HCT116 (cell line): Measurements from ENCODE around the gene LOXL1. TPM values are rescaled to one million over a fixed set of nuclear protein-coding genes. Genes with fewer than 3 reads are reported as not detected.

Source experiments
- ATAC-seq: fragments of 200-7000 bp; cut with Tn5 transposase; 2 replicates; pipeline ENCODE4 v1.9.1; 2020; ENCODE audit warnings: mild to moderate bottlenecking, moderate library complexity
- BruUV-seq: library from RNA; stranded (reverse); fragments of 400-500 nt; replicated peaks from 2 replicates; lab custom pipeline; 2021; lab: Mats Ljungman, UMichigan
- CTCF ChIA-PET: fragments of 300-600 bp; sonication (Branson Sonifier 250); formaldehyde crosslinking; loops from one replicate; lab custom pipeline; 2021; ENCODE audit warnings: antibody characterized with exemption; lab: Charles Lee
- POLR2A ChIA-PET: fragments of 300-600, 350-600 bp; sonication (Branson Sonifier 250); formaldehyde crosslinking; loops from one replicate; lab custom pipeline; 2021; ENCODE audit warnings: antibody characterized with exemption; lab: Charles Lee
- RAD21 ChIA-PET, 2 experiments: fragments of 300-600 bp; sonication (Branson Sonifier 250); formaldehyde crosslinking; loops; one replicate each; lab custom pipeline; 2023; ENCODE audit warnings: low total read pairs in 2 of 2; ENCODE audit not compliant: uncharacterized antibody in 2 of 2, unreplicated experiment in 2 of 2, low non-redundant PET in 1 of 2; lab: Charles Lee
- DNase-seq: peaks from one replicate; pipeline ENCODE4 v3.0.0-alpha.2; 2010; ENCODE audit warnings: low read depth, low spot score
- H2AFZ ChIP-seq: fragments of 200-600 bp; shearing (Covaris generic), sonication (generic); 2 replicates; pipeline ENCODE4 v1.6.1; 2017; ENCODE audit warnings: low read depth, mixed run types, mixed read lengths, antibody characterized with exemption, low read length; ENCODE audit not compliant: poor library complexity, severe bottlenecking
- H3K27ac ChIP-seq: 2 replicates; pipeline ENCODE4 v1.5.1; 2012; ENCODE audit warnings: low read depth, low read length
- H3K27me3 ChIP-seq: fragments of 200-600 bp; sonication (generic); 2 replicates; pipeline ENCODE4 v1.6.1; 2016; ENCODE audit warnings: mixed run types, low read length, mixed read lengths; ENCODE audit not compliant: insufficient read depth
- H3K36me3 ChIP-seq, 2 experiments: fragments of 200-500 bp in 1 of 2; fragments of 200-600 bp in 1 of 2; sonication (Bioruptor generic) in 1 of 2; sonication (generic) in 1 of 2; 2 replicates each; pipeline versions ENCODE4 v1.5.1 to v1.6.1; 2014 to 2016; ENCODE audit warnings: low read length in 2 of 2, inconsistent platforms in 1 of 2, mixed read lengths in 1 of 2, mixed run types in 1 of 2; ENCODE audit not compliant: insufficient read depth in 2 of 2, control insufficient read depth in 1 of 2
- H3K4me1 ChIP-seq, 2 experiments: fragments of 200-600 bp in 1 of 2; sonication (generic) in 1 of 2; 2 replicates each; pipeline versions ENCODE4 v1.5.1 to v1.6.1; 2012 to 2017; ENCODE audit warnings: low read length in 2 of 2, inconsistent platforms in 1 of 2, mild to moderate bottlenecking in 1 of 2, mixed read lengths in 1 of 2, mixed run types in 1 of 2, moderate library complexity in 1 of 2; ENCODE audit not compliant: insufficient read depth in 2 of 2, control insufficient read depth in 1 of 2
- H3K4me2 ChIP-seq: fragments of 200-600 bp; sonication (generic); 2 replicates; pipeline ENCODE4 v1.6.1; 2017; ENCODE audit warnings: mixed run types, low read length, mixed read lengths
- H3K4me3 ChIP-seq, 2 experiments: fragments of 200-600 bp in 1 of 2; sonication (generic) in 1 of 2; replicated peaks in 1 of 2; 2 replicates each; pipeline ENCODE4 v1.5.1; 2011 to 2016; ENCODE audit warnings: low read length in 2 of 2, control low read depth in 1 of 2, low read depth in 1 of 2, mild to moderate bottlenecking in 1 of 2, mixed read lengths in 1 of 2, mixed run types in 1 of 2
- H3K79me2 ChIP-seq: fragments of 200-600 bp; sonication (generic); 2 replicates; pipeline ENCODE4 v1.6.1; 2017; ENCODE audit warnings: mild to moderate bottlenecking, mixed run types, low read length, moderate library complexity, mixed read lengths; ENCODE audit not compliant: insufficient read depth
- H3K9ac ChIP-seq: fragments of 200-600 bp; sonication (generic); 2 replicates; pipeline ENCODE4 v1.6.1; 2016; ENCODE audit warnings: low read length, mixed read lengths
- H3K9me2 ChIP-seq: fragments of 200-600 bp; sonication (generic), shearing (Covaris generic); 2 replicates; pipeline ENCODE4 v1.6.1; 2017; ENCODE audit warnings: mixed run types, mild to moderate bottlenecking, moderate library complexity; ENCODE audit not compliant: insufficient read depth
- H3K9me3 ChIP-seq, 2 experiments: fragments of 200-500 bp in 1 of 2; fragments of 200-600 bp in 1 of 2; sonication (Bioruptor generic) in 1 of 2; sonication (generic) in 1 of 2; 2 replicates each; pipeline ENCODE4 v1.6.1; 2014 to 2017; ENCODE audit warnings: low read length in 2 of 2, mixed read lengths in 2 of 2, inconsistent platforms in 1 of 2, low read depth in 1 of 2, mild to moderate bottlenecking in 1 of 2, mixed run types in 1 of 2, moderate library complexity in 1 of 2; ENCODE audit not compliant: control insufficient read depth in 1 of 2, insufficient read depth in 1 of 2
- H4K20me1 ChIP-seq: fragments of 200-600 bp; sonication (generic), shearing (Covaris generic); 2 replicates; pipeline ENCODE4 v1.6.1; 2017; ENCODE audit warnings: mixed run types, mild to moderate bottlenecking, moderate library complexity; ENCODE audit not compliant: insufficient read depth
- CBX3 ChIP-seq: IDR thresholded peaks from 2 replicates; pipeline ENCODE4 v1.6.1; 2012; ENCODE audit warnings: low read depth
- ELF1 ChIP-seq: IDR thresholded peaks from 2 replicates; pipeline ENCODE4 v1.6.1; 2012; ENCODE audit warnings: low read depth, borderline replicate concordance
- EZH2 ChIP-seq: fragments of 200-600 bp; sonication (generic); IDR thresholded peaks from 2 replicates; pipeline ENCODE4 v1.6.1; 2017; ENCODE audit warnings: antibody characterized with exemption, mixed run types
- EZH2phosphoT487 ChIP-seq: fragments of 200-600 bp; IDR thresholded peaks from 2 replicates; pipeline ENCODE4 v1.6.1; 2018; ENCODE audit warnings: antibody characterized with exemption, borderline replicate concordance
- POLR2A ChIP-seq: IDR thresholded peaks from 2 replicates; pipeline ENCODE4 v1.7.0; 2011; ENCODE audit warnings: borderline replicate concordance; ENCODE audit not compliant: insufficient read depth, insufficient read length; ENCODE audit errors: extremely low read depth
- RAD21 ChIP-seq: IDR thresholded peaks from 2 replicates; pipeline ENCODE4 v1.6.1; 2012; ENCODE audit warnings: low read depth, mild to moderate bottlenecking
- REST ChIP-seq: IDR thresholded peaks from 2 replicates; pipeline ENCODE4 v1.6.1; 2012; ENCODE audit warnings: low read depth
- SIN3A ChIP-seq: IDR thresholded peaks from 2 replicates; pipeline ENCODE4 v1.6.1; 2012; ENCODE audit warnings: low read depth
- SRF ChIP-seq: IDR thresholded peaks from 2 replicates; pipeline ENCODE4 v1.6.1; 2012; ENCODE audit warnings: low read depth
- TCF7L2 ChIP-seq: IDR thresholded peaks from 2 replicates; pipeline ENCODE4 v1.7.0; 2011; ENCODE audit warnings: borderline replicate concordance, inconsistent platforms; ENCODE audit not compliant: insufficient read depth, insufficient read length; ENCODE audit errors: extremely low read depth
- YY1 ChIP-seq: IDR thresholded peaks from 2 replicates; pipeline ENCODE4 v1.6.1; 2011; ENCODE audit warnings: low read length, low read depth, moderate library complexity, mild to moderate bottlenecking; ENCODE audit not compliant: insufficient replicate concordance; ENCODE audit errors: extremely low read depth
- ZFX ChIP-seq: fragments of 450-650 bp; IDR thresholded peaks from 2 replicates; pipeline ENCODE4 v1.6.1; 2017
- ZNF274 ChIP-seq: fragments of 200-500 bp; sonication (Bioruptor generic); IDR thresholded peaks from 2 replicates; pipeline ENCODE4 v1.6.1; 2014; ENCODE audit warnings: mild to moderate bottlenecking, low read depth, low read length, inconsistent platforms
- intact Hi-C: fragments of 100-400 bp; cut with micrococcal nuclease; formaldehyde crosslinking; loops from 2 replicates; pipeline ENCODE4 v1.10.0; 2022
- total RNA-seq: library from RNA; stranded (reverse); gene quantifications from one replicate; pipeline ENCODE4 v1.2.1, GENCODE V29; 2021; ENCODE audit not compliant: unreplicated experiment

Gene LOXL1
- total RNA-seq, 1 experiment from 2014 or later, result 14.9 TPM

- H3K4me1 ChIP-seq, result no peaks in the 10 kb centered on the region
- H3K9me3 ChIP-seq, result peaks cover 0 to under 1% of the 10 kb centered on the region in 2 experiments; a peak in 1 of 4 replicates
- no peak overlapping the region for H3K27ac ChIP-seq
- H2AFZ ChIP-seq, result no peak overlapping the region
- ATAC-seq (no peak), DNase-seq (no peak)
- H3K79me2 ChIP-seq, result no peaks in the 10 kb centered on the region
- no peaks in the 10 kb centered on the region for H4K20me1 ChIP-seq
- RAD21 ChIA-PET, result no interaction called here
- CTCF ChIA-PET, result no interaction called here
- no peak overlapping the region for H3K4me2 ChIP-seq
- no peaks in the 10 kb centered on the region; a peak in 1 of 4 replicates for H3K36me3 ChIP-seq
- no peak overlapping the region for H3K9ac ChIP-seq
- no TSS peak for BruUV-seq
- no peak for TF ChIP-seq ELF1
- TF ChIP-seq SRF, result no peak
- TF ChIP-seq RAD21, result no peak
- TF ChIP-seq TCF7L2, result no peak
- no peak for TF ChIP-seq YY1
- no peak for TF ChIP-seq EZH2
- H3K4me3 ChIP-seq, result no peak overlapping the region
- peaks cover 25% of the 10 kb centered on the region; the same call in 1 of the 2 replicates for H3K27me3 ChIP-seq
- POLR2A ChIA-PET, result interaction anchor here (0.9 kb wide), 1 partner anchor 40 kb away, joined by 3 read pairs; no protein-coding TSS in a partner anchor
- intact Hi-C loops, result no loop called here
- H3K9me2 ChIP-seq, result no peaks in the 10 kb centered on the region
Measured at GRCh38 chr15:73887481-73887880, 38.8 kb upstream of the LOXL1 start.

GRCh38 chr15:73888224-73889041 lies 37.8 kb upstream of the LOXL1 start:
- ChIA-PET POLR2A (interaction anchor here (0.9 kb wide), 1 partner anchor 39 kb away, joined by 3 read pairs; no protein-coding TSS in a partner anchor), RAD21 (no interaction called here)
- no peaks in the 10 kb centered on the region for H3K79me2 ChIP-seq
- DNase-seq (no peak), ATAC-seq (no peak)
- no peak overlapping the region for H3K4me3 ChIP-seq
- no TSS peak for BruUV-seq
- H3K27me3 ChIP-seq, result peaks cover 25% of the 10 kb centered on the region; the same call in 1 of the 2 replicates
- H2AFZ ChIP-seq, result no peak overlapping the region
- intact Hi-C loops, result no loop called here
- peaks cover 0 to 3% of the 10 kb centered on the region in 2 experiments; a peak in 1 of 4 replicates for H3K9me3 ChIP-seq
- no peaks in the 10 kb centered on the region for H4K20me1 ChIP-seq
- no peaks in the 10 kb centered on the region for H3K4me1 ChIP-seq
- H3K9me2 ChIP-seq, result no peaks in the 10 kb centered on the region
- TF ChIP-seq SIN3A, result no peak
- TF ChIP-seq EZH2, result no peak
- no peak for TF ChIP-seq ZFX
- no peak for TF ChIP-seq POLR2A
- no peak for TF ChIP-seq REST
- no peak for TF ChIP-seq CBX3
- no peak for TF ChIP-seq ZNF274
- TF ChIP-seq EZH2phosphoT487, result no peak
- TF ChIP-seq, all 23 proteins: peak for 0
- H3K4me2 ChIP-seq, result no peak overlapping the region
- no peaks in the 10 kb centered on the region; a peak in 1 of 4 replicates for H3K36me3 ChIP-seq
- H3K9ac ChIP-seq, result no peak overlapping the region
- CTCF ChIA-PET, result interaction anchor here (1.5 kb wide), 1 partner anchor 14 kb away, joined by 4 read pairs; no protein-coding TSS in a partner anchor
- no peak overlapping the region for H3K27ac ChIP-seq
